Measurements from ENCODE around the gene PLK5. TPM values are rescaled to one million over a fixed set of nuclear protein-coding genes. Genes with fewer than 3 reads are reported as not detected.
A peak's percentile ranks its signal among the peaks of the same experiment; 100 is the strongest.

Gene PLK5
- total and polyA plus RNA-seq, 2 donors from 2014 or later: not detected

GRCh38 chr19:1505991-1506881 lies 17.6 kb upstream of the PLK5 start:
- H3K27ac ChIP-seq (ENCODE audit: low read depth in 2 of 2, low read length in 2 of 2): no peak overlapping the region
- no peak overlapping the region for H3K4me3 ChIP-seq (ENCODE audit: low read length in 3 of 3)
- FAIRE-seq (no peak), DNase-seq (peak in 2 of 5 donors; percentile 74 to 81)
- intact Hi-C loops (cut with DNase I): no loop called here
- H3K9ac ChIP-seq (ENCODE audit: low read length in 3 of 3): no peak overlapping the region
- TF ChIP-seq CTCF (IDR thresholded peaks at IDR 0.05; ENCODE audit: borderline replicate concordance, extremely low read depth, insufficient read depth): no peak
- peaks cover 19% of the 10 kb centered on the region for H3K27me3 ChIP-seq (ENCODE audit: control insufficient read depth, insufficient read depth, low read length)
- H3K9me3 ChIP-seq (ENCODE audit: control insufficient read depth in 2 of 3, insufficient read depth in 1 of 3, low read length in 3 of 3): no peaks in the 10 kb centered on the region
- peaks cover 0 to 6% (median 0%) of the 10 kb centered on the region in 3 donors for H3K4me1 ChIP-seq (ENCODE audit: control insufficient read depth in 2 of 3, insufficient read depth in 2 of 3, low read depth in 1 of 3, low read length in 3 of 3)
- no peaks in the 10 kb centered on the region for H3K36me3 ChIP-seq (ENCODE audit: control insufficient read depth in 2 of 3, insufficient read depth in 3 of 3, low read length in 3 of 3)

GRCh38 chr19:1507192-1507660 lies 16.7 kb upstream of the PLK5 start:
- no peak overlapping the region for H3K27ac ChIP-seq (ENCODE audit: low read depth in 2 of 2, low read length in 2 of 2)
- no peak overlapping the region for H3K9ac ChIP-seq (ENCODE audit: low read length in 3 of 3)
- no peak for TF ChIP-seq CTCF (IDR thresholded peaks at IDR 0.05; ENCODE audit: borderline replicate concordance, extremely low read depth, insufficient read depth)
- intact Hi-C loops (cut with DNase I): no loop called here
- no peaks in the 10 kb centered on the region for H3K9me3 ChIP-seq (ENCODE audit: control insufficient read depth in 2 of 3, insufficient read depth in 1 of 3, low read length in 3 of 3)
- peaks cover 0 to 6% (median 0%) of the 10 kb centered on the region in 3 donors for H3K4me1 ChIP-seq (ENCODE audit: control insufficient read depth in 2 of 3, insufficient read depth in 2 of 3, low read depth in 1 of 3, low read length in 3 of 3)
- peaks cover 19% of the 10 kb centered on the region for H3K27me3 ChIP-seq (ENCODE audit: control insufficient read depth, insufficient read depth, low read length)
- DNase-seq (peak in 1 of 5 donors; percentile 81), FAIRE-seq (no peak)
- H3K36me3 ChIP-seq (ENCODE audit: control insufficient read depth in 2 of 3, insufficient read depth in 3 of 3, low read length in 3 of 3): no peaks in the 10 kb centered on the region
- H3K4me3 ChIP-seq (ENCODE audit: low read length in 3 of 3): peak overlapping the region in 1 of 3 donors; percentile 56

- no peaks in the 10 kb centered on the region for H3K9me3 ChIP-seq (ENCODE audit: control insufficient read depth in 2 of 3, insufficient read depth in 1 of 3, low read length in 3 of 3)
- DNase-seq: peak; percentile 96 to 97 (median 97)
- H3K9ac ChIP-seq (ENCODE audit: low read length in 3 of 3): peak overlapping the region in 1 of 3 donors; percentile 12
- peak overlapping the region; percentile 19 to 56 (median 36) for H3K4me3 ChIP-seq (ENCODE audit: low read length in 3 of 3)
- intact Hi-C loops (cut with DNase I): no loop called here
- peaks cover 0 to 6% (median 0%) of the 10 kb centered on the region in 3 donors for H3K4me1 ChIP-seq (ENCODE audit: control insufficient read depth in 2 of 3, insufficient read depth in 2 of 3, low read depth in 1 of 3, low read length in 3 of 3)
- no peaks in the 10 kb centered on the region for H3K36me3 ChIP-seq (ENCODE audit: control insufficient read depth in 2 of 3, insufficient read depth in 3 of 3, low read length in 3 of 3)
- peak overlapping the region; percentile 63 to 87 for H3K27ac ChIP-seq (ENCODE audit: low read depth in 2 of 2, low read length in 2 of 2)
- H3K27me3 ChIP-seq (ENCODE audit: control insufficient read depth, insufficient read depth, low read length): peaks cover 15% of the 10 kb centered on the region
- no peak for TF ChIP-seq CTCF (IDR thresholded peaks at IDR 0.05; ENCODE audit: borderline replicate concordance, extremely low read depth, insufficient read depth)
- FAIRE-seq: peak; percentile 79
Measured at GRCh38 chr19:1507763-1508506, 15.9 kb upstream of the PLK5 start.
